ENCODE data around the gene B3GALNT1.

B3GALNT1 gene

DNA sequence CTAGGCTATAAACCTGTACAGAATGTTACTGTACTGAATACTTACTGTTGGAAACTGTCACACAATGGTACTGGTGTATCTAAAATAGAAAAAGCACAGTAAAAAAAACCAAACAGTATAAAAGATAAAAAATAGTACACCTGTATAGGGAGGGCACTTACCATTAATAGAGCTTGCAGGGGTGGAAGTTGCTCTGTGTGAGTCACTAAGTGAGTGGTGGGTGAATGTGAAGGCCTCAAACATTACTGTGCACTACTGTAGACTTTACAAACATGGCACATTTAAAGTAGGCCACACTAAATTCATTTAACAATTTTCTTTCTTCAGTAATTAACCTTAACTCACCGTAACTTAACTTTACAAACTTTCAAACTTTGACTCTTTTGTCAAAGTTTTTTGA lies 22.0 kb downstream of the B3GALNT1 start:
- Histone ChIP-seq H3K4me3 (ENCODE audit: severe bottlenecking) (no peak overlapping the region), H3K36me3 (ENCODE audit: low read depth) (peaks cover 3% of the 10 kb centered on the region), H3K27ac (ENCODE audit: poor library complexity, severe bottlenecking) (no peak overlapping the region), H3K9me3 (ENCODE audit: severe bottlenecking) (no peaks in the 10 kb centered on the region), H3K27me3 (ENCODE audit: insufficient read depth, poor library complexity, severe bottlenecking) (no peaks in the 10 kb centered on the region), H3K4me1 (ENCODE audit: insufficient read depth, poor library complexity, severe bottlenecking) (no peaks in the 10 kb centered on the region)
- TF ChIP-seq, protein P1, sequence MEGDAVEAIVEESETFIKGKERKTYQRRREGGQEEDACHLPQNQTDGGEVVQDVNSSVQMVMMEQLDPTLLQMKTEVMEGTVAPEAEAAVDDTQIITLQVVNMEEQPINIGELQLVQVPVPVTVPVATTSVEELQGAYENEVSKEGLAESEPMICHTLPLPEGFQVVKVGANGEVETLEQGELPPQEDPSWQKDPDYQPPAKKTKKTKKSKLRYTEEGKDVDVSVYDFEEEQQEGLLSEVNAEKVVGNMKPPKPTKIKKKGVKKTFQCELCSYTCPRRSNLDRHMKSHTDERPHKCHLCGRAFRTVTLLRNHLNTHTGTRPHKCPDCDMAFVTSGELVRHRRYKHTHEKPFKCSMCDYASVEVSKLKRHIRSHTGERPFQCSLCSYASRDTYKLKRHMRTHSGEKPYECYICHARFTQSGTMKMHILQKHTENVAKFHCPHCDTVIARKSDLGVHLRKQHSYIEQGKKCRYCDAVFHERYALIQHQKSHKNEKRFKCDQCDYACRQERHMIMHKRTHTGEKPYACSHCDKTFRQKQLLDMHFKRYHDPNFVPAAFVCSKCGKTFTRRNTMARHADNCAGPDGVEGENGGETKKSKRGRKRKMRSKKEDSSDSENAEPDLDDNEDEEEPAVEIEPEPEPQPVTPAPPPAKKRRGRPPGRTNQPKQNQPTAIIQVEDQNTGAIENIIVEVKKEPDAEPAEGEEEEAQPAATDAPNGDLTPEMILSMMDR (IDR thresholded peaks at IDR 0.05; ENCODE audit: poor library complexity, severe bottlenecking): no peak
- ATAC-seq (ENCODE audit: low read depth) (no peak; the same call in 2 of the 3 replicates), DNase-seq (ENCODE audit: low spot score) (no peak)

- Histone ChIP-seq H3K4me3 (ENCODE audit: severe bottlenecking) (no peak overlapping the region), H3K9me3 (ENCODE audit: severe bottlenecking) (no peaks in the 10 kb centered on the region), H3K4me1 (ENCODE audit: insufficient read depth, poor library complexity, severe bottlenecking) (no peaks in the 10 kb centered on the region), H3K27me3 (ENCODE audit: insufficient read depth, poor library complexity, severe bottlenecking) (no peaks in the 10 kb centered on the region), H3K36me3 (ENCODE audit: low read depth) (peaks cover 3% of the 10 kb centered on the region), H3K27ac (ENCODE audit: poor library complexity, severe bottlenecking) (no peak overlapping the region)
- ATAC-seq (ENCODE audit: low read depth): no peak
- TF ChIP-seq, protein P1 (IDR thresholded peaks at IDR 0.05; ENCODE audit: poor library complexity, severe bottlenecking): no peak
- no peak for DNase-seq (ENCODE audit: low spot score)
Observed at GRCh38 chr3:161082063-161082462, 23.1 kb downstream of the B3GALNT1 start.

GRCh38 chr3:161081633-161082032 lies 23.5 kb downstream of the B3GALNT1 start:
- Histone ChIP-seq H3K27me3 (ENCODE audit: insufficient read depth, poor library complexity, severe bottlenecking) (no peaks in the 10 kb centered on the region), H3K27ac (ENCODE audit: poor library complexity, severe bottlenecking) (no peak overlapping the region), H3K9me3 (ENCODE audit: severe bottlenecking) (no peaks in the 10 kb centered on the region), H3K4me1 (ENCODE audit: insufficient read depth, poor library complexity, severe bottlenecking) (no peaks in the 10 kb centered on the region), H3K36me3 (ENCODE audit: low read depth) (peaks cover 3% of the 10 kb centered on the region), H3K4me3 (ENCODE audit: severe bottlenecking) (no peak overlapping the region)
- no peak for ATAC-seq (ENCODE audit: low read depth)
- TF ChIP-seq, protein P1 (IDR thresholded peaks at IDR 0.05; ENCODE audit: poor library complexity, severe bottlenecking): no peak
- no peak for DNase-seq (ENCODE audit: low spot score)

- Histone ChIP-seq H3K36me3 (ENCODE audit: low read depth) (no peaks in the 10 kb centered on the region), H3K4me3 (ENCODE audit: severe bottlenecking) (no peak overlapping the region), H3K27ac (ENCODE audit: poor library complexity, severe bottlenecking) (no peak overlapping the region), H3K4me1 (ENCODE audit: insufficient read depth, poor library complexity, severe bottlenecking) (peaks cover 8% of the 10 kb centered on the region), H3K9me3 (ENCODE audit: severe bottlenecking) (no peaks in the 10 kb centered on the region), H3K27me3 (ENCODE audit: insufficient read depth, poor library complexity, severe bottlenecking) (no peaks in the 10 kb centered on the region)
- ATAC-seq (ENCODE audit: low read depth): no peak
- DNase-seq (ENCODE audit: low spot score): no peak
- TF ChIP-seq, protein P1 (IDR thresholded peaks at IDR 0.05; ENCODE audit: poor library complexity, severe bottlenecking): no peak
Observed at GRCh38 chr3:161073181-161073580, 32.0 kb downstream of the B3GALNT1 start.

- ATAC-seq (ENCODE audit: low read depth) (no peak), DNase-seq (ENCODE audit: low spot score) (no peak)
- H3K4me3 ChIP-seq (ENCODE audit: severe bottlenecking): no peak overlapping the region
- peaks cover 8% of the 10 kb centered on the region for H3K4me1 ChIP-seq (ENCODE audit: insufficient read depth, poor library complexity, severe bottlenecking)
- no peaks in the 10 kb centered on the region for H3K27me3 ChIP-seq (ENCODE audit: insufficient read depth, poor library complexity, severe bottlenecking)
- TF ChIP-seq, protein P1 (IDR thresholded peaks at IDR 0.05; ENCODE audit: poor library complexity, severe bottlenecking): no peak
- H3K36me3 ChIP-seq (ENCODE audit: low read depth): no peaks in the 10 kb centered on the region
- H3K9me3 ChIP-seq (ENCODE audit: severe bottlenecking): no peaks in the 10 kb centered on the region
- H3K27ac ChIP-seq (ENCODE audit: poor library complexity, severe bottlenecking): no peak overlapping the region
Observed at GRCh38 chr3:161072751-161073150, 32.4 kb downstream of the B3GALNT1 start.

Measured in RWPE2 (cell line).